Thyroid gland (tissue), 4 donors: Measurements from ENCODE around the gene DNASE1L3.
A peak's percentile ranks its signal among the peaks of the same experiment; 100 is the strongest.

Experiments used
- POLR2A ChIP-seq, 2 donors: fragments of 450-650 bp; IDR thresholded peaks; one replicate each; pipeline ENCODE4 v1.6.1; 2017; ENCODE audit warnings: antibody characterized with exemption in 2 of 2, mild to moderate bottlenecking in 2 of 2, moderate library complexity in 1 of 2
- TF ChIP-seq, protein P1 (sequence below), 6 experiments: fragments of 200-600 bp in 3 of 6; fragments of 450-650 bp in 3 of 6; sonication (generic) in 3 of 6; IDR thresholded peaks; one replicate each; pipeline ENCODE4 v1.5.1; 2016 to 2019; ENCODE audit warnings: antibody characterized with exemption in 6 of 6, mild to moderate bottlenecking in 2 of 6, inconsistent platforms in 1 of 6, moderate library complexity in 1 of 6

DNA sequence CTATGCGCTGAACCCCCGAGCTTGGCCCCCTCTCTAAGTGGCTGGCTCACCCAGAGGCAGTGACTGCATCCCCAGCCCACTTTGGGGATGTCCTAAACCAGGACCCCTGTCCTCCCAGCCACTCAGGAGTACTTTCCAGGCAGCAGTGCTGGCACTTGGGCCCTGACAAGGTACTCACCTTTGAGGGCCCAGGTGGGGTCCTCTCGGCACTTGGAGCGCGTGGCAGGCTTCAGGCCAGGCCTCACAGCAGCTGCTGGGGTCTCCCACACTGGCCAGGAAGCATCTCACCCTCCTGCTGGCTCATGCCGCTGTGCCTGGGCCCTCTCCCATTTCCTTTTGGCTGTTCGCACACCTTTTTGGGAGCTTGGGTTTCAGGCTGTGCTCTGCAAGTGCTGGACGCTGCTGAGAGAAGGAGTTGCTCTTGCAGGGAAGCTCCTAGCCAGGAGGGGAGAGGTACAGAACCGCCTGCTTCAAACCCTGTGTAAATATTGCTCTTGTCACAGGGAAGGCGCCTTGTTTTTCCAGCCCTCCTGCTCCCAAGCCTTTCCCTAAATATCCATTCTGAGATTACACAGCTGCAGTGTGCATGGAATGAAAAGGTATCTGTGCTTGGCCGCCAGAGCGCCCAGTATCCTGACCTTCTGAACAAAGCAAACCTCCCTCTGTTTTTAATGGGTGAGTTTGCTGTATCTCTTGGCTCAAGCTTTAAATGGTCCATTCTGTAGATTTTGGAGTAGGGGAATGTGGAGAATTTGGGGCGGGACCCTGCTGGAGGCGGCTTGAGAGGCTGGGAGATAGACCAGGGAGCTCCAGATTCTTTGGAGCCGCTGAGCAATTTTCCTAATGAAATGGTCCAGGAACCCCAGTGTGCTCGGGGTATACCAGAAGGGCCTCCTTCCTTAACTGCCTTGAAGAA is 45.6 kb downstream of the DNASE1L3 start:
- TF ChIP-seq, protein P1, sequence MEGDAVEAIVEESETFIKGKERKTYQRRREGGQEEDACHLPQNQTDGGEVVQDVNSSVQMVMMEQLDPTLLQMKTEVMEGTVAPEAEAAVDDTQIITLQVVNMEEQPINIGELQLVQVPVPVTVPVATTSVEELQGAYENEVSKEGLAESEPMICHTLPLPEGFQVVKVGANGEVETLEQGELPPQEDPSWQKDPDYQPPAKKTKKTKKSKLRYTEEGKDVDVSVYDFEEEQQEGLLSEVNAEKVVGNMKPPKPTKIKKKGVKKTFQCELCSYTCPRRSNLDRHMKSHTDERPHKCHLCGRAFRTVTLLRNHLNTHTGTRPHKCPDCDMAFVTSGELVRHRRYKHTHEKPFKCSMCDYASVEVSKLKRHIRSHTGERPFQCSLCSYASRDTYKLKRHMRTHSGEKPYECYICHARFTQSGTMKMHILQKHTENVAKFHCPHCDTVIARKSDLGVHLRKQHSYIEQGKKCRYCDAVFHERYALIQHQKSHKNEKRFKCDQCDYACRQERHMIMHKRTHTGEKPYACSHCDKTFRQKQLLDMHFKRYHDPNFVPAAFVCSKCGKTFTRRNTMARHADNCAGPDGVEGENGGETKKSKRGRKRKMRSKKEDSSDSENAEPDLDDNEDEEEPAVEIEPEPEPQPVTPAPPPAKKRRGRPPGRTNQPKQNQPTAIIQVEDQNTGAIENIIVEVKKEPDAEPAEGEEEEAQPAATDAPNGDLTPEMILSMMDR (IDR thresholded peaks at IDR 0.05): no peak
- TF ChIP-seq POLR2A (IDR thresholded peaks at IDR 0.05): peak in 1 of 2 donors; percentile 21
